ENCODE measurements around the gene SMIM10.

DNA sequence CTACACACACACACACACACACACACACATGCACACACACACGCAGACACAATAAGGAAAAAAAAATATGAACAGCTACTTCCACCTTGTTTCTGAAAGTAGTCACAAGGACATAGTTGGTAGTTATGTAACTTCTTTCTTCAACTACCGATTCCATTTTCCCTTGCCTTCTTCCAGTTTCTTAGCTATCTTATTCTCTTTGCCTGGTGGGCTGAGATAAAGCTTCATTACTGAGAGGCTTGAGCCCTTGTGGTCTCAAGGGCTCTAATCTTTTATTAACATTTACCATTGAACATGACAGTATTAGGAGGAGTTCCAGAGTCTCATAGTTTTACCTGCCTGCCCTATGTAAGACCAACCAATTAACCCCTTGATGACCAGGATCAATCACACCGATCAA is 8.9 kb upstream of the SMIM10 start:
- TF ChIP-seq, protein P1, sequence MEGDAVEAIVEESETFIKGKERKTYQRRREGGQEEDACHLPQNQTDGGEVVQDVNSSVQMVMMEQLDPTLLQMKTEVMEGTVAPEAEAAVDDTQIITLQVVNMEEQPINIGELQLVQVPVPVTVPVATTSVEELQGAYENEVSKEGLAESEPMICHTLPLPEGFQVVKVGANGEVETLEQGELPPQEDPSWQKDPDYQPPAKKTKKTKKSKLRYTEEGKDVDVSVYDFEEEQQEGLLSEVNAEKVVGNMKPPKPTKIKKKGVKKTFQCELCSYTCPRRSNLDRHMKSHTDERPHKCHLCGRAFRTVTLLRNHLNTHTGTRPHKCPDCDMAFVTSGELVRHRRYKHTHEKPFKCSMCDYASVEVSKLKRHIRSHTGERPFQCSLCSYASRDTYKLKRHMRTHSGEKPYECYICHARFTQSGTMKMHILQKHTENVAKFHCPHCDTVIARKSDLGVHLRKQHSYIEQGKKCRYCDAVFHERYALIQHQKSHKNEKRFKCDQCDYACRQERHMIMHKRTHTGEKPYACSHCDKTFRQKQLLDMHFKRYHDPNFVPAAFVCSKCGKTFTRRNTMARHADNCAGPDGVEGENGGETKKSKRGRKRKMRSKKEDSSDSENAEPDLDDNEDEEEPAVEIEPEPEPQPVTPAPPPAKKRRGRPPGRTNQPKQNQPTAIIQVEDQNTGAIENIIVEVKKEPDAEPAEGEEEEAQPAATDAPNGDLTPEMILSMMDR (IDR thresholded peaks at IDR 0.05) = no peak
- no peak for TF ChIP-seq POLR2A (IDR thresholded peaks at IDR 0.05)

Data from thyroid gland (tissue), 4 donors.